ENCODE data around the gene PANK2. TPM values are rescaled to one million over a fixed set of nuclear protein-coding genes. Genes with fewer than 3 reads are reported as not detected.

The PANK2 gene
- total RNA-seq, 1 experiment from 2014 or later: 41.6 TPM

DNA sequence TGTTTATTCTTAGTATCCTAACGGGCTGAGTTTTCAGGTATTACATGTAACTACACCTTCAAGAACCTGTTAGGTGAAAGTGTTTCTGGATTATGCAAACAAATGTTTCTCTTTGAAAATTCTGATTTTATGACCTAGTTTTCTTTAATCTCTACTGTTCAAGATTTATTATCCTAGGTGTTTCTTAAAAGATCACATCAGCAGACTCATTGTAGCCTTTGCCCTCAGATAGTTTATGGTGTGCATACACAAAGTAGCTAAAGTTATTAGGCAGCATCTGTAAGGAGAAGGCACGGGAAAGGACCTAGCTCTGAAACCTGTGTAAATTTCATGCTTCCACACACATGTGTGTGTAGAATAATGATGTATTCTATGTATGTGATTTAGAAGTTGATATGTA is 21.7 kb downstream of the PANK2 start:
- CTCF ChIA-PET: no interaction called here
- no peak overlapping the region for H3K4me2 ChIP-seq (ENCODE audit: low read length)
- no peak overlapping the region for H3K9ac ChIP-seq (ENCODE audit: low read length)
- H3K9me2 ChIP-seq (ENCODE audit: insufficient read depth): no peaks in the 10 kb centered on the region
- ATAC-seq (no peak), DNase-seq (ENCODE audit: low read depth, low spot score) (no peak)
- peaks cover 14% of the 10 kb centered on the region; the same call in 1 of the 2 replicates for H4K20me1 ChIP-seq (ENCODE audit: insufficient read depth)
- no peaks in the 10 kb centered on the region for H3K4me1 ChIP-seq (ENCODE audit: control insufficient read depth in 1 of 2, insufficient read depth in 2 of 2, low read length in 2 of 2)
- RAD21 ChIA-PET (ENCODE audit: low non-redundant PET in 1 of 2, low total read pairs in 2 of 2, uncharacterized antibody in 2 of 2, unreplicated experiment in 2 of 2): no interaction called here
- POLR2A ChIA-PET: no interaction called here
- TF ChIP-seq TCF7L2 (IDR thresholded peaks at IDR 0.05; ENCODE audit: borderline replicate concordance, extremely low read depth, insufficient read depth, insufficient read length) (no peak), EZH2phosphoT487 (IDR thresholded peaks at IDR 0.05; ENCODE audit: borderline replicate concordance) (no peak), POLR2A (IDR thresholded peaks at IDR 0.05; ENCODE audit: borderline replicate concordance, extremely low read depth, insufficient read depth, insufficient read length) (no peak), SIN3A (IDR thresholded peaks at IDR 0.05; ENCODE audit: low read depth) (no peak), YY1 (IDR thresholded peaks at IDR 0.05; ENCODE audit: extremely low read depth, insufficient replicate concordance, low read depth, low read length) (no peak), ELF1 (IDR thresholded peaks at IDR 0.05; ENCODE audit: borderline replicate concordance, low read depth) (no peak), EZH2 (IDR thresholded peaks at IDR 0.05) (no peak), SRF (IDR thresholded peaks at IDR 0.05; ENCODE audit: low read depth) (no peak), SP1 (IDR thresholded peaks at IDR 0.05; ENCODE audit: low read depth) (no peak), JUND (IDR thresholded peaks at IDR 0.05) (no peak), FOSL1 (IDR thresholded peaks at IDR 0.05; ENCODE audit: low read depth) (no peak), CEBPB (IDR thresholded peaks at IDR 0.05; ENCODE audit: low read depth) (no peak), ZFX (IDR thresholded peaks at IDR 0.05) (no peak), CBX3 (IDR thresholded peaks at IDR 0.05; ENCODE audit: low read depth) (no peak)
- TF ChIP-seq, protein P1, sequence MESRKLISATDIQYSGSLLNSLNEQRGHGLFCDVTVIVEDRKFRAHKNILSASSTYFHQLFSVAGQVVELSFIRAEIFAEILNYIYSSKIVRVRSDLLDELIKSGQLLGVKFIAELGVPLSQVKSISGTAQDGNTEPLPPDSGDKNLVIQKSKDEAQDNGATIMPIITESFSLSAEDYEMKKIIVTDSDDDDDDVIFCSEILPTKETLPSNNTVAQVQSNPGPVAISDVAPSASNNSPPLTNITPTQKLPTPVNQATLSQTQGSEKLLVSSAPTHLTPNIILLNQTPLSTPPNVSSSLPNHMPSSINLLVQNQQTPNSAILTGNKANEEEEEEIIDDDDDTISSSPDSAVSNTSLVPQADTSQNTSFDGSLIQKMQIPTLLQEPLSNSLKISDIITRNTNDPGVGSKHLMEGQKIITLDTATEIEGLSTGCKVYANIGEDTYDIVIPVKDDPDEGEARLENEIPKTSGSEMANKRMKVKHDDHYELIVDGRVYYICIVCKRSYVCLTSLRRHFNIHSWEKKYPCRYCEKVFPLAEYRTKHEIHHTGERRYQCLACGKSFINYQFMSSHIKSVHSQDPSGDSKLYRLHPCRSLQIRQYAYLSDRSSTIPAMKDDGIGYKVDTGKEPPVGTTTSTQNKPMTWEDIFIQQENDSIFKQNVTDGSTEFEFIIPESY (IDR thresholded peaks at IDR 0.05; ENCODE audit: extremely low read depth, insufficient replicate concordance, low read length): no peak
- TF ChIP-seq, protein P2, sequence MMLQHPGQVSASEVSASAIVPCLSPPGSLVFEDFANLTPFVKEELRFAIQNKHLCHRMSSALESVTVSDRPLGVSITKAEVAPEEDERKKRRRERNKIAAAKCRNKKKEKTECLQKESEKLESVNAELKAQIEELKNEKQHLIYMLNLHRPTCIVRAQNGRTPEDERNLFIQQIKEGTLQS (IDR thresholded peaks at IDR 0.05): no peak
- TF ChIP-seq, protein P3, sequence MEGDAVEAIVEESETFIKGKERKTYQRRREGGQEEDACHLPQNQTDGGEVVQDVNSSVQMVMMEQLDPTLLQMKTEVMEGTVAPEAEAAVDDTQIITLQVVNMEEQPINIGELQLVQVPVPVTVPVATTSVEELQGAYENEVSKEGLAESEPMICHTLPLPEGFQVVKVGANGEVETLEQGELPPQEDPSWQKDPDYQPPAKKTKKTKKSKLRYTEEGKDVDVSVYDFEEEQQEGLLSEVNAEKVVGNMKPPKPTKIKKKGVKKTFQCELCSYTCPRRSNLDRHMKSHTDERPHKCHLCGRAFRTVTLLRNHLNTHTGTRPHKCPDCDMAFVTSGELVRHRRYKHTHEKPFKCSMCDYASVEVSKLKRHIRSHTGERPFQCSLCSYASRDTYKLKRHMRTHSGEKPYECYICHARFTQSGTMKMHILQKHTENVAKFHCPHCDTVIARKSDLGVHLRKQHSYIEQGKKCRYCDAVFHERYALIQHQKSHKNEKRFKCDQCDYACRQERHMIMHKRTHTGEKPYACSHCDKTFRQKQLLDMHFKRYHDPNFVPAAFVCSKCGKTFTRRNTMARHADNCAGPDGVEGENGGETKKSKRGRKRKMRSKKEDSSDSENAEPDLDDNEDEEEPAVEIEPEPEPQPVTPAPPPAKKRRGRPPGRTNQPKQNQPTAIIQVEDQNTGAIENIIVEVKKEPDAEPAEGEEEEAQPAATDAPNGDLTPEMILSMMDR (IDR thresholded peaks at IDR 0.05 in 2 of 3, conservative IDR thresholded peaks at IDR 0.05 in 1 of 3; ENCODE audit: borderline replicate concordance in 1 of 3, insufficient read depth in 1 of 3, low read depth in 2 of 3, low read length in 2 of 3): no peak
- TF ChIP-seq, protein P4, sequence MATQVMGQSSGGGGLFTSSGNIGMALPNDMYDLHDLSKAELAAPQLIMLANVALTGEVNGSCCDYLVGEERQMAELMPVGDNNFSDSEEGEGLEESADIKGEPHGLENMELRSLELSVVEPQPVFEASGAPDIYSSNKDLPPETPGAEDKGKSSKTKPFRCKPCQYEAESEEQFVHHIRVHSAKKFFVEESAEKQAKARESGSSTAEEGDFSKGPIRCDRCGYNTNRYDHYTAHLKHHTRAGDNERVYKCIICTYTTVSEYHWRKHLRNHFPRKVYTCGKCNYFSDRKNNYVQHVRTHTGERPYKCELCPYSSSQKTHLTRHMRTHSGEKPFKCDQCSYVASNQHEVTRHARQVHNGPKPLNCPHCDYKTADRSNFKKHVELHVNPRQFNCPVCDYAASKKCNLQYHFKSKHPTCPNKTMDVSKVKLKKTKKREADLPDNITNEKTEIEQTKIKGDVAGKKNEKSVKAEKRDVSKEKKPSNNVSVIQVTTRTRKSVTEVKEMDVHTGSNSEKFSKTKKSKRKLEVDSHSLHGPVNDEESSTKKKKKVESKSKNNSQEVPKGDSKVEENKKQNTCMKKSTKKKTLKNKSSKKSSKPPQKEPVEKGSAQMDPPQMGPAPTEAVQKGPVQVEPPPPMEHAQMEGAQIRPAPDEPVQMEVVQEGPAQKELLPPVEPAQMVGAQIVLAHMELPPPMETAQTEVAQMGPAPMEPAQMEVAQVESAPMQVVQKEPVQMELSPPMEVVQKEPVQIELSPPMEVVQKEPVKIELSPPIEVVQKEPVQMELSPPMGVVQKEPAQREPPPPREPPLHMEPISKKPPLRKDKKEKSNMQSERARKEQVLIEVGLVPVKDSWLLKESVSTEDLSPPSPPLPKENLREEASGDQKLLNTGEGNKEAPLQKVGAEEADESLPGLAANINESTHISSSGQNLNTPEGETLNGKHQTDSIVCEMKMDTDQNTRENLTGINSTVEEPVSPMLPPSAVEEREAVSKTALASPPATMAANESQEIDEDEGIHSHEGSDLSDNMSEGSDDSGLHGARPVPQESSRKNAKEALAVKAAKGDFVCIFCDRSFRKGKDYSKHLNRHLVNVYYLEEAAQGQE (IDR thresholded peaks at IDR 0.05; ENCODE audit: low read depth): no peak
- TF ChIP-seq, protein P5, sequence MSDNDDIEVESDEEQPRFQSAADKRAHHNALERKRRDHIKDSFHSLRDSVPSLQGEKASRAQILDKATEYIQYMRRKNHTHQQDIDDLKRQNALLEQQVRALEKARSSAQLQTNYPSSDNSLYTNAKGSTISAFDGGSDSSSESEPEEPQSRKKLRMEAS (IDR thresholded peaks at IDR 0.05): no peak
- TSS peak; percentile 20 for BruUV-seq (replicated peaks)
- H3K9me3 ChIP-seq (ENCODE audit: control insufficient read depth in 1 of 2, insufficient read depth in 1 of 2, low read depth in 1 of 2, low read length in 2 of 2): no peaks in the 10 kb centered on the region
- peaks cover 98% of the 10 kb centered on the region for H3K79me2 ChIP-seq (ENCODE audit: insufficient read depth, low read length)
- intact Hi-C loops (cut with micrococcal nuclease): no loop called here
- H2AFZ ChIP-seq (ENCODE audit: low read depth, low read length, poor library complexity, severe bottlenecking): no peak overlapping the region
- no peak overlapping the region for H3K27ac ChIP-seq (ENCODE audit: low read depth, low read length)
- no peaks in the 10 kb centered on the region for H3K27me3 ChIP-seq (ENCODE audit: insufficient read depth, low read length)
- H3K36me3 ChIP-seq (ENCODE audit: control insufficient read depth in 1 of 2, insufficient read depth in 2 of 2, low read length in 2 of 2): peaks cover 43 to 61% of the 10 kb centered on the region in 2 experiments
- H3K4me3 ChIP-seq (replicated peaks in 1 of 2; ENCODE audit: low read depth in 1 of 2, low read length in 2 of 2): no peak overlapping the region
